Activated T-cell treated with anti-CD3 and anti-CD28 coated beads for 24 hours (primary cell): Measurements from ENCODE around the gene SBNO1.
"Not testable (repeated sequence)": the region's sequence is repeated elsewhere in the genome, so short reads cannot be mapped to it uniquely, and the experiment has no call there.

ENCODE experiments used
- DNase-seq: peaks from one replicate; pipeline ENCODE4 v3.0.0-alpha.2; 2020; ENCODE audit warnings: low read depth

SBNO1 gene

DNA sequence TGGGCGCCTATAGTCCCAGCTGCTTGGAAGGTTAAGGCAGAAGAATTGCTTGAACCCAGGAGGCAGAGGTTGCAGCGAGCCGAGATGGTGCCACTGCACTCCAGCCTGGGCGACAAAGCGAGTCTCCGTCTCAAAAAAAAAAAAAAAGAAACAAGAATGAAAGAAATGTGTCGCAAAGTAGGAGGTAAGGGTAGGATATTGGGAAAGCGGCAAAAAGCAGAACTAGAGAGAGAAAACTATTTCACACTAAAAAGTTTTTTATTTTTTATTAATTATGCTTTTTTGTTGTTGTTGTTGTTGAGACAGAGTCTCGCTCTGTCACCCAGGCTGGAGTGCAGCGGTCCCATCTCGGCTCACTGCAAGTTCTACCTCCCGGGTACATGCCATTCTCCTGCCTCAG, 17.7 kb downstream of the SBNO1 start:
- no peak for DNase-seq

DNA sequence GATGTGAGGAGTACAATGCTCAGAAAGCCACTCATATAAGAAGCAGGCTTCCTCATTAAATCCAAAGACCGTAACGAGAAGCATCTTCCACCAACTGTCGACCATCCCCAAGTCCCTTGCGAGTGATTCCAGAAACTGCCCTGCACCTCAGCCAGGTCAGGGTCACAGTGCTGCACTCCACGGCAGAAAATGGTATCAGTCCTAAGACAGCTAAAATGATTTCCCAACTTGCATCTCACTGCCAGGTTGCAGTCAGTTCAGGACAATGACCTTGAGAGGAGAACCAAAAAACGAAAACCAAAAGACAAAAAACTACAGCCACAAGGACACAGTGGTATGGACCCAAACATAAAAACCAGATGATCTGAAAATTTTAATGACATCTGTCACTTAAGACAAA, 20.6 kb downstream of the SBNO1 start:
- DNase-seq: no peak

GRCh38 chr12:123337070-123337469, 27.6 kb downstream of the SBNO1 start:
- DNase-seq: no peak

DNA sequence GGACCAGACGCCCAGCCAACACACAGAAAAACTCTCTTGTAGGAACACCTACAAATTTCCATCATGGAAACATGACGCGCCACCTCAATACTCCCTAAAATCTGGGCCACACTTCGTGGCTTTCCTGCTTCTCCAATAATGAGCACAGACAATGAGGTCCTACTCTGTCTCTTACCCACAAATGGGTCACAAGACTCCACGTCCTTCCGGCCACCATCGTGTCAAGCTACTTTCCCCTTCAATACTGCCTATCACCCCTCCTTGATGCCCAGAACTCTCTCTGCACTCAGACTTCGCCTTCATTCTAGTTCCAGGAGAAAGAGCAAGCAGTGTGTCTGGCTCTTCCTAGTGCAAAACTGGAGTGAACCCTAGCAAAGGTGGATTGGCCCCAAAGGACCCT, 28.1 kb downstream of the SBNO1 start:
- DNase-seq: no peak

DNA sequence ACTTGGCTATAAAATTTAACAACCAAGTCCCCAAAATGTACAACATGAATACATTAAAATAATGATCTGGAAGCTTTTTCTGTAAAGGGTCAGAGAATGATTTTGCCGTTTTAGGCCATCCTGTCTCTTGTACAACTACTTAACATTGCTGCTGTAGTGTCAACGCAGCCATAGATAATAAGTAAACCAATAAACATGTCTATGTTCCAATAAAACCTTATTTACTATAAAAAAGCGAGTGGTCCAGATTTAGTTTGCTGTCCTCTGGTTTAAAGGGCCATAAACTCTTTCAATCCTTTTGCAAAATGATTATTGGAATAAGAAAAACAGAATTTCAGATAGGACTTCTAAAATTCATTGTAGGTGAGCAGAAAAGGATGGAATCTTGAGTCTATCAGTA, 29.2 kb downstream of the SBNO1 start:
- DNase-seq: no peak

DNA sequence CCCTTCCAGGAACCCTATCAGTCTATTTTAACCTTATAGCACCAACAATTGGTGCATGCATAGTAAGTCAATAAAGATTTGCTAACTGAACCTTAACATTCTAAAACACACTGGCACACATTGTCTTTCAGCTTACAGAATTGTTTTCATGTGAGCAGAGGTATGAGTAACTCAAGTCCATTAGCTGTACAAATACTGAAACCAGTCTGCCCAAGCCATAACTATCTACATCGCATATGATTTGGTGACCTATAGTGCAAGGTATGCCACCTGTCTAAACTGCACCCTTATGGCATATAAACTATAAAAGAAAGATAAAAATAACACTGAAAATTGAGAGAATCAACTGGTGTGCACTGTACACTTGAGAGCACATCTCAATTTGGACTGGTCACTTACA, 34.8 kb downstream of the SBNO1 start:
- DNase-seq: no peak

DNA sequence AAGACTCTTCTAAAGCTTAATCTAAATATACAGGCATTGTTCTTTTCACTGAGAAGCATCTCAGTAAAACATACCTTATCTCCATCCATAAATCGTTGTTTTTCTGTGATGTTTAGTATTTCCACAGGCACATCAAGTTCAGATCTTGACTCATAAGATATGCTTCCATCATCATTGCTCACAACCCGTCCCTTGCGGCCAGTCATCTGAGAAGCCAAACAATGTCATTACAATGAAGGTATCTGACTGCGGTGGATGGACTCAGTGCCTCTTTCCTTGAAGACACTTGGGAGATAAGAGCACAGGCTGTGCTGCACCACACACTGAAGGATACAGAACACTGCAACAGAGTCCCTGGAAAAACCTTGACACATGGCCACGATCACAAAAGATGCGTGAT, 44.8 kb downstream of the SBNO1 start:
- DNase-seq: no peak

GRCh38 chr12:123319273-123319672, 45.4 kb downstream of the SBNO1 start:
- no peak for DNase-seq

DNA sequence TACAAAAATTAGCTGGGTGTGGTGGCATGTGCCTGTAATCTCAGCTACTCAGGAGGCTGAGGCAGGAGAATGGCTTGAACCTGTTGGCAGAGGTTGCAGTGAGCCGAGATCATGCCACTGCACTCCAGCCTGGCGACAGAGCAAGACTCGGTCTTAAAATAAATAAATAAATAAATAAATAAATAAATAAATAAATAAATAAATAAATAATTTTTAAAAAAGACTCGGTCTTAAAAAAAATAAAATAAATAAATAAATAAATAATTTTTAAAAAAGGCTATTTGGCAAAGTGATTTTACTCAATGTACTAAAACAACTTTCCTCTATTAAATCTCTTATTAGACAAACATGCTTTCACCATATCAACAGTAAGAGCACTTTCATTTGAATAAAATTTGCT, 51.6 kb downstream of the SBNO1 start:
- not testable (repeated sequence) for DNase-seq

DNA sequence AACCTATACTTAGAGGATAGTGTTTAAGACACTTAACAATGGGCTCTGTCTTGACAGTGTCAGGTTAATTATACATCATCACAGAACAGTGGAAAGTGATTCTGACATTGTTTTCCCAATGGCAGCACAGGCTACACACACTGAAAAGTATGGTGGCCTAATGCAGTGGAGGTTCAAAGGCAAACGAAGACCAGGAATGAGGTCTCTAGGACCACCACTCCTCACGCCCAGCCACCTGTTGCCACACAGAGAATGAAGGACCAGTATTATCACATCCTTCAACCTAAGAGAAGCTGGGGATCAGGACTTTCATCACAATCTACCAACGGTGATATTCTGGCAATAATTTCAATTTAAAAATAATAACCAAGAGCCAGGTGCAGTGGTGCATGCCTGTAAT, 58.4 kb downstream of the SBNO1 start:
- no peak for DNase-seq

GRCh38 chr12:123305136-123305535, 59.5 kb downstream of the SBNO1 start:
- DNase-seq: no peak

DNA sequence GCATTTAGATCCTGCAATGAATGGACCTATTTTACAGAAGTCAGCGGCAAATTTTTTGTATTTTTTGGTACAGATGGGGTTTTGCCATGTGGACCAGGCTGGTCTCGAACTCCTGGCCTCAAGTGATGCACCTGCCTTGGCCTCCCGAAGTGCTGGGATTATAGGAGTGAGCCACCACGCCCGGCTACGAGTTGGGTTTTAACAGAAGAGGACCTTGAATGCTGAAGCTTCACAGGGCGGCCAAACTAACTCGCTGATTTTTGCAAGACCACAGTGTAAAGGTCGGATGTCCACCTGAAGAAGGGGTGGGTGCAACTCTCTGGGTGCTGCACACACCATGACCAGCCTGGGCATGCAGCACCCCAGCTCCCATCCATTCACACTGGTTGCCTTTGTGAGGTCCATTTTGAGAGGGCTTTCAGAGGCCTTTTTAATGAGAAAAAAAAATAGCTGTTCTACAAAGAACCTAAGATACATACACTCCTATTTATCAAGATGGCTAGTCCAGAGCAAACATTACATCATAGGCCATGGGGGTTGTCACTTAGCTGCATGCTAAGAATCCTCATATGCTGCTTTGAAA, 71.4 kb downstream of the SBNO1 start:
- no peak for DNase-seq

DNA sequence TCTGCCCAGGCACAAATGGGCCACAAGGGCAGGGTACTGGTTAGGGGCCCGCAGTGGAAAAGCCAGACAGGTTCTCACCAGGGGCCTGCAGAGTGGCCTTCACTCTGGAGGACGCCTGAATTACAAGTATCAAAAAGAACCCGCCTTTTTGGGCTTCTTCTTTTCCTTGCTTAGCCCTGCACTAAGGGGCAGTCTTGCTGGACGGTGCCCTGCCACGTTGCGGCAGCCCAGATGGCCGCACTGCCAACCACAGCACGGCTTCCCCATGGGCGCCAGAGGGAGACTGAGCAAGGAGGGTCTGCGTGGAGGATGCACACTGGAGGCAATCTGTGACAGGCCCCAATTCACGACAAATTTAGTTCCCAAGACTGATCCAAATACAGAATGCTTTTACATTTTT, 74.7 kb downstream of the SBNO1 start:
- no peak for DNase-seq

GRCh38 chr12:123288751-123289346, 75.8 kb downstream of the SBNO1 start:
- no peak for DNase-seq

DNA sequence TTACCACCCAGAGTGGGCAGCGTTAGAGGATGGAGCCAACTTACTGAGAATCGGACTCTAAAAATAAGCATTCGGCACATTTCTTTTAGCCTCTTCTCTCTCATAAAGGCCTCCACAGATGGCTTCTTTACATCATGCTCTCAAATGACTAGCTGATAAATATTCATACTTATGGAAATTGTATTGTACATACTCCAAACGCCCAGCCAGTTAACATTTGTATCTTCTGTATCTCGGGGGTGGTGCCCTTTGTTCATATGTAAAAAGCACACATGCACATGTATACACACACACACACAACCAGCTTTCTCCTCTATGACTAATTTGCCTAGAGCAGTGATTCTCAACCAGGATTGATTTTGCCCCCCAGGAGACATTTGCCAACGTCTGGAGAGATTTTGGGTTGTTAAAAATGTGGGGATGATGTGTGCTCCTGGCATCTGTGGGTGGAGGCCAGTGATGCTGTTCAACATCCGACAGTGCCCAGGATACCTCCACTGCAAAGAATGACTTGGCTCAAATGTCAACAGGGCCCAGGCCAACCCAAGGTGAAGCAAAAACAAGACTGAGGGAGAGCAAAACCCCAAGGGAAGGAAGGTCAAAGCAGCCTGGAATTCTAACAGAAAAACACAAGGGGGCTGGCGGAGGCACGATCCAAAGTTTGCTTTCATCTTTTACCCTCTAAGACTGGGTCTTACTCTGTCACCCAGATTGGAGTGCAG, 77.8 kb downstream of the SBNO1 start:
- no peak for DNase-seq

GRCh38 chr12:123284669-123285068, 80.0 kb downstream of the SBNO1 start:
- DNase-seq: no peak

DNA sequence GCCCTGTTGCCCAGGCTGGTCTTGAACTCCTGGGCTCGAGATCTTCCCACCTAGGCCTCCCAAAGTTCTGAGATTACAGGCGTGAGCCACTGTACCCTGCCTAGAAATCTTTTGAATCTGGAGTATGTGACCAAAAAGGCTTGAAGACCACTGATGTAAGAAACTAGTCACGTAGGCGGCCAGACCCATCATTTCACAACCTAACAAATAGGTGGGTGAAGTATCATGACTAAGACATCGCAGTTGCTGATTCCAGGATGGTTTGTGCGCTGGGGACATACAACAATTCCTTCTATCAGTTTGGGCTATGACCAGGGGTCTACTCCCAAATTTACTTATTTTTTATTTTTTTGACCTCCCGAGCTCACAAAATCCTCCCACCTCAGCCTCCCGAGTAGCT, 81.2 kb downstream of the SBNO1 start:
- no peak for DNase-seq

DNA sequence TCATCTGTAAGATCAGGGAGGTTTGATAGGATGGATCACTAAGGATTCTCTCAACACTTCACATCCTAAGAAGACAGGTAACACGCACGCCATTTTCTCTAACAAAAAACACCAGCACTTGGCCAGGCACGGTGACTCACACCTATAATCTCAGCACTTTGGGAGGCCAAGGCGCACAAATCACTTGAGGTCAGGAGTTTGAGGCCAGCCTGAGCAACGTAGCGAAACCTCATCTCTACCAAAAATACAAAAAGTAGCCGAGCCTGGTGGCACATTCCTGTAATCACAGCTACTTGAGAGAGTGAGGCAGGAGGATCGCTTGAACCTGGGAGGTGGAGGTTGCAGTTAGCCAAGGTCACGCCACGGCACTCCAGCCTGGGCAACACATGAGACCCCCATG, 82.5 kb downstream of the SBNO1 start:
- DNase-seq: no peak

DNA sequence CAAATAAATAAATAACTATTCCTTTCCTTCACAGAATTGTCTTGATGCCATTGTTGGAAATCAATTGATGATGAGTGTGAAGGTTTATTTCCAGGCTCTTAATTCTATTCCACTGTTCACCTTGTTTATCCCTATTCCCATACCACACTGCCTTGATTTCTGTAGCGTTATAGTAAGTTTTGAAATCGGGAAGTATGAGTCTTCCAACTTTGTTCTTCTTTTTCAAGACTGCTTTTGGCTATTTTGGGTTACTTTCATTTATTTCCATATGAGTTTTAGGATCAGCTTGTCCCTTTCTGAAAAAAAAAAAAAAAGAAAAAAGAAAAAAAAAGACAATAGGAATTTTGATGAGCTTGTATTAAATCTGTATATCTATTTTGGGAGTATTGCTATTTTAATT, 83.7 kb downstream of the SBNO1 start:
- no peak for DNase-seq

GRCh38 chr12:123278101-123278627, 86.5 kb downstream of the SBNO1 start:
- DNase-seq: no peak

GRCh38 chr12:123273166-123273565, 91.5 kb downstream of the SBNO1 start:
- DNase-seq: no peak

DNA sequence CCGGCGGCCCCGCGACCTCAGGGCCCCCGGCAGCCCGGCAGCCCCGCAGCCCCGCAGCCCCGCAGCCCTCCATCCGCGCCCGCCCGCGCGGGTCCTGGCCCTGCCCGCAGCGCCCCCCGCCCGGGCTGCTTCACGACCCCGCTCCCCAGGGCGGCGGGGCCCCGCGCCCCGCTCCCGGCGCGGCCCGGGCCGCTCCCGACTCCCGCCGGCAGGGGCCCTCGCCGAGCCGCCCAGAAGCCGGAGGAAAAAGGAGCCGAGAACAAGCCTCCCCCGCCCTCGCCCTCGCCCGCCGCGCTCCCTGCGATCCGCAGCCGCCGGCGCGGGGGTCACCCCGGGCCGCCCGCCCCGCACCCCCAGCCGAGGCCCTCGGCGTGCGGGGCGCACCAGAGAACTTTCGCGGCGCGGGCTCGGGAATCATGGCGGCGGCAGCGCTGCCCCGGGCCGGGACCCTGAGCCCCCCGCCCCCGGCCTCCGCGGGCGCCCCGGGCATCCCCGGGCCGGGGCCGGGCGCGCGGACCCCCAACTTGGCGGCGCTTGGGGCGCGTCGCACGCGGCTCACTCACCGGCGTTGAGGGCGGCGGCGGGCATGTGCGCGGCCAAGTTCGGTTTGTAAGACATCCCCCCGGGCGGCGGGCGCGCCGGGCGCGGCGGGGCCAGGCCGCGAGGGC, 93.5 kb downstream of the SBNO1 start:
- peak; percentile 58 for DNase-seq
